Fibroblast of the conjunctiva (primary cell): Measurements from ENCODE around the gene INPP4B.

ENCODE experiments used
- DNase-seq: peaks from one replicate; pipeline ENCODE4 v3.0.0-alpha.2; 2010; ENCODE audit warnings: low read depth

Gene INPP4B

DNA sequence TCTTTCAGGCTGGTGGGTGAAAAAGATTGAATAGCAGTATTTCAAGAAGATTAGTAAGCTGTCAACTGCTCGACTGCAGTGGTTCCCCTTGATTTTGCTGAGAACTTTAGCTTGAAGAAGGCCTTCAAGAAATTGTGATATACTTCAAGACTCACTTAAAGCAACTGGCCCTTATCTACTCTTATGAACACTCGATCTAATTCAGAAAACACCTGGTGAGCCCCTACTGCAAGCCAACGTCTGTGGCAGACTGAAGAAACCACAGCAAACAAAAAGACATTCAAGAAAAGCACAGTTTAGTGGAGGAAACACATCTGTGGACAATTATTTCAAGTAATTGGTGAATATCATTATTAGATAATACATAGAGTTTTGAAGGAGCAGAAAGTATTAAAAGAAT is 119.0 kb downstream of the INPP4B start:
- no peak for DNase-seq

DNA sequence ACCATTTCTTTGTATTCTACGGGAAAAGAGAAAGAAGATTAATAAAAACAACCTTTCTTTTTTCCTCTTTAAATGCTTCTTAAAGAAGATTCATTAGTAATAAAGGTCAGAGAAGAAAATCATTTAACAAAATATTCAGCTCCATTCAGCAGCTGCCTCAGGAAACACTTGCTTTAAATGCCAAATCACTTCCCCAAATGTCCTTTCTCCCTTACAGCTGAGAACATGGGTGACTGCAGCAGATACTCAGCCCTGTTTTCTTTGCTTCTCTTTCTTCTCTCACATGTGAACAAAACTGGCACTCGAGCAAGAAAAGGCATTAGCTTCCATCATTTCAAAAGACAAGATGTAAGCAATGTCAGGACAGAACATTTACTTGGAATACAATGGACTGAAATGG is 120.2 kb downstream of the INPP4B start:
- DNase-seq: no peak

DNA sequence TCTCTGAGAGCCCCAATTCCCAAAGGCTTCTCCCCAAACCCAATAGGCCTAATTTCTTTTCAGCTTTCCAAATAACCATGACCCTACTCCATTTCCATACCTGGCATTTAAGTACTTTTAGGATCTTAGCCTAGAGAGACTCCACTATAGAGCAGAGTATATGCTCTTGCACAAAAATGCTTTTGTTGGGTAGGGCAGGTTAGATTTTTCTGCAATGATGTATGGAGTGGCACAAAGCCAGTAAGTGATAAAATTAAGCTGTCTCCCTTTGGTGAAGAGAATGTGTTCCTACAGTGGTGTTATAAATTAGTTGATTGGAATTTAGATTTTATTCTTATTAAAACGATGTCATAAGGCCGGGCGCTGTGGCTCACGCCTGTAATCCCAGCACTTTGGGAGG is 124.9 kb downstream of the INPP4B start:
- no peak for DNase-seq

DNA sequence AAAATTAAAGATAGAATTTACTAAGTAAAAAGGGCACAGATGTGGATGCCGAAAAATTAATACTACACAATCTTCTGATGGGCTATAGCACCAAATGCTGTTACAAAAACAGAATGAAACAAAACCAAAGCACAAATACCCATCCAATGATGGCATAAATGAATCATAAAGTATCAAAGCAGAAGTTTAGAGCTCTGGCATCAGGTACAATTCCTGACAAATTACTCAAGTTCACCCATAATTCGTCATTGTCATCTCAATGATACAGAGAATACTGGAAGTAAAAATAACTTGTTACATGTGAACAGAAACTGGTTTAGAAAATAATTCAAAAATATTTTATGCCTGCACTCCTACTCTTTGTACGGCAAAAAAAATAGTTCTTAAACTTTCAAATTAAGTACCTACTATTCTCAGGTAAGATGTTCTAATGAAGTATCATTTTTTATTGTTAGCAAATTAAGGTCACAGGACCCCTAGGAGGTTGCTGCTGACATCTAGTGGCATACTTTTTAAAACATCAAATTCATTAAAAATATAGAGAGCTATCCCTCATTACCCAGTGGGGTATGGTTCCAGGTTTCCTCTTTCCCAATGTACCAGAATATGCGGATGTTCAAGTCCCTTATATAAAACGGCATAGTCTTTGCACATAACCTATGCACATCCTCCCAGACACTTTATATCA is 126.1 kb downstream of the INPP4B start:
- DNase-seq: no peak

DNA sequence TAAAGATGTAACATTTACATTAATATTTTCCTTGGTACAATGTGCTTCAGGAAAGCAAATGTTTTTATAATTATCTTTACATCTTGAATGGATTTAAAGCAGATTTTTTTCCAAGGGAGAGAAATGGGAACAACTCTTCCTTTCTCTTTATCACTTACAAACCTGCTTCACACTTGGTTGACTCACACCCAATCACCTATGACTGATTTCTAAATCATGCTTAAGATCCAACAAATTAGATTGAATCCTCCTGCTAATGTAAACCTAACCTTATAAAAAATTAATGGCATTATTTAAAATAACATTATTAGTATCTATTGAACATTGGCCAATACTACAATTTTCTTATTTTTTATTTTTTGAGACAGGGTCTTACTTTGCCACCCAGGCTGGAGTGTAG is 127.1 kb downstream of the INPP4B start:
- DNase-seq: no peak

DNA sequence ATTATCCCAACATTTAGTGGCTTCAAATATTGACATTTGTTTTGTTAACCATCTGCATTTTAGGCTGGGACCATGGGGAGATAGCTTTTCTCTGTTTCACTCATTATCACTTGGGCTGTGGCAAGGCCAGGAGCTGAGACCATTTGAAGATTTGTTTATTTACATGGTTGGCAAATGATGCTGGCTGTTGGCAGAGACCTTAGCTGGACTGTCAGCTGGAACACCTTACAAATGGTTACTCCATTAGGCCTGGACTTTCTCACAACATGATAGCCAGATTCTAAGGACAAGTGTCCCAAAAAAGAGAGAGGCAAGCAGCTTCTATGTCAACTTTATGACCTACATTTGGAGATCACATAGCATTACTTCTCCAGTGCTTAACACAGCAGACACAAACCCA is 130.4 kb downstream of the INPP4B start:
- DNase-seq: no peak

DNA sequence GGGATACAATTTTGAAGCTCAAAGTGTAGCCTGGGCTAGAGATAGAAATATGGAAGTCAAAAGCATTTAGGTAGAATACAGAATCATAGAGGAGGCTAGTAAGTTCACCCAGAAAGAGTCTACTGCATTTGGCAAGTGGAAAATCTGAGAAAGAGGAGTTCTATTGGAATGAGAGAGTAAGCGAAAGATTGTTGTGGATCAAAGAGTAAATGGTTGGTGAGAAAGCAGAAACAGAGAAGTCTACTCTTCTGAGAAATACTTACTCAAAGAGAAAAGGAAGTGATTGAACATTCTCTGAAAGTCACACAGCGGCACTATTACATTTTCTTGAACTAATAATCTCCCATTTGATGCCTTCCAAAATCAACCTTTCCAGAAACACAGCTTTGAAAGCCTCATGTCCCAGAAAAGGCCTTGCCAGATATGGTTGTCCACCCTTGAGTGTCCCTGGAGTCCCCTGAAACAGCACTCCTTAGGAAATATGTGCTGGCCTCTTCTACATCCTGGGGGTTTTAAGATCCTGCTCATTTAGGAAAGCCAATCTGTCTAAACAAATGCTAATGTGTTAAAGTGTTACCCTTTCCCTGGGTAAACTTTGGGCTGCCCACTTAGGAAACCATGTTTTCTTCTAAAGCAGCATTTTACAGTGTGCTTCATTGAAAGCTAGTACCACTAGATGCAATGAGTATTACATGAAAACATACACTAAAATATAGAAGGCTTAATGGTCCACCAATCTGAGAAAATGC is 132.6 kb downstream of the INPP4B start:
- DNase-seq: no peak

DNA sequence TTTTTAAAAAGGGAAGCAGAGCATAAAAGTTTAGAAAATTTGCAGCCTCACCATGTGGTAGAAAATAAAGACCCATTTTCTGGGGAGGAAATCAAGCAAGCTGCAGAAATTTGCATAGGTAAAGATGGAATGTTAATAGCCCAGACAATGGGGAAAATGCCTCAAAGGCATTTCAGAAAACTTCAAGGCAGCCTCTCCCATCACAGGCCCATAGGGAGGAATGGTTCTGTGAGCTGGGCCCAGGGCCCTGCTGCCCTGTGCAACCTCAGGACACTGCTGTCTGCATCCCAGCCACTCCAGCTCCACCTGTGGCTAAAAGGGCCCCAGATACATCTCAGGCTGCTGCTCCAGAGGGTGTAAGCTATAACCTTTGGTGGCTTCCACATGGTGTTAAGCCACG is 137.9 kb downstream of the INPP4B start:
- DNase-seq: no peak

DNA sequence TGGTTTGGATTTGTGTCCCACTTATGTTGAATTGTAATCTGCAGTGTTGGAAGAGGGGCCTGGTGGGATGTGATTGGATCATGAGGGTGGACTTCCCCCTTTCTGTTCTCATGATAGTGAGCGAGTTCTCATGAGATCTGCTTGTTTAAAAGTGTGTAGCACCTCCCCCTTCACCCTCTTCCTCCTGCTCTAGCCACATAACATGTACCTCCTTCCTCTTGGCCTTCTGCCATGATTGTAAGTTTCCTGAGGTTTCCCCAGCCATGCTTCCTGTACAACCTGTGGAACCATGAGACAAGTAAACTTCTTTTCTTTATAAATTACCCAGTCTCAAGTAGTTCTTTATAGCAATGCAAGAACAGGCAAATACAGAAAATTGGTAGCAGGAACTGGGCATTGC is 138.7 kb downstream of the INPP4B start:
- no peak for DNase-seq

DNA sequence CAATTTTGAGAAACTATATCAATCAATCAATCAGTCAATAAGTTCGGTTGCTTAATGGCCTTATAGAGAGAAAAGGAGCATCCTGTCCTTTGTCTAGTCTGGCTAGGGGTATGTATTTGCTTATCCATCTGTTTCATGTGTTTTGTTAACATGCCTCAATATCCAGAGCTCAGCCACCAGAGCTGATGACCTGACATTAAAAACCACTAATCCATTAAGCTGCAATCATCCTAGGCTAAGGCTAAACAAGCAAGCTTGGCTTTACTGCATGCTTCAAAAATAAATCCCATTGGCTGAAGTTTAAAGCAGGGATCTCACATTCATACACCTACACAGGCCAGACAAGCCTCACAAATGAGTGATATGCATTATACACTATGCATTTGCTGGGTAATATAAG is 139.7 kb downstream of the INPP4B start:
- DNase-seq: no peak

DNA sequence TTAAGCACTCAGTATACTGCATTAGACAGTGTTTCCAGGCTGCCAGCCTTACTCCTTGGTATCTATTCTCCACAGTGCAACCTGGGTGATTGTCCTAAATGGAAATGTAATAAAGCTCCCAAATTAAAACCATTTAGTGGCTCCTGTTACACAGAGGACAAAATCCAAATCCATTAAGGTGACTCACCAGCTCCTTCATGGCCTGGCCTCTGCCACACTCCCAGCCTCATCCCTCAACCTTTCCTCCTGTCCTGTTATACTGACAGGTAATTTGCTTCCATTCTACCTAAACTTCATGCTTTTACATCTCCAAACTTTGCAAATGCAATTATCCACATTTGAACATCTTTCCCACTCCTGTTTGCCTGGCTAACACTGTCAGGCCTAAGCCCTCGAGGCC is 140.3 kb downstream of the INPP4B start:
- DNase-seq: no peak

DNA sequence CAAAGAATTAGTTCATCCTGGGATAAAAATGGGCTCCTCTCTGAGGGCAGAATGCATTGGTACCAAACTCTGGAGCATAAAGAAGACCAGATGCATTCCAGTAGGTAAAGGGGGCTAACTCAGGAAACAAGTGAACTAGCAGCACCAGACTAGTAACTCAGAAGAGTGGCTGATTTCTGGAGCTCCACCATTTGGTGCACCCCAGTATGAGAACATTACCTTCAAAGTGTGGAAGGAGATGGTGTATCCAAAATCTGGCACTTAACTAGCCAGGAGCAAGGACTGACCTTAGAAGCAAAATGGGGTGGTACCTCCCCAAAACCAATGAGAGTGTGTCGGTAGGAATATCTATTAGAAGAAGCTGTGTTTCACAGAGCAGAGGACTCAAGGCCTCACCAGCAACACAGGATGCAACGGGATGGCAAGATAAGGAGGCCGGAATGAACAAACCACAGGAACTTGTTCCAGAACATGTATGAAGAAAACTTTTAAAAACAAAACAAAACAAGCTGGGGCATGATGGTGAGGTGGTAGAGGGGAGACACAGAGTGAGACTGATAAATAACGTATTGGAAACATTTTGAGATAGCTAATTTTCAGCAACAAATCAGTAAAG is 142.3 kb downstream of the INPP4B start:
- DNase-seq: no peak

DNA sequence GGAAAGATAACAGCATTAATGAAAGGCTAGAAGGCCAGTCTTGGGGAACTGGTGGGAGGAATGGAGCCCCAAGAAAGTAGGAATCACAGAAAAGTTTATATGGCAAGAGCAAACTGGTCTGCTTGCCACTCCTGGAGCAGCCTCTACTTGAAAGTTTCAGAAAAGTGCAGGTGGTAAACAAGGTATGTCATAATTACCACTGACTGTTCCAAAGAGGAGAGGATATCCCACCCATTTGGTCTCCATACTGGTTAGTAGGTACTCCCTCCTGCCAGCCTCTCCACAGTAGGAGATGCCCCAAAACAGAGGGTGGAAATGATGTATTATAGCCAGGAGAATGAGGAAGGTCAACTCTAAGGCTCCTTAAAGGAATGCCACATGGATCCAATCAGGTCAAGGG is 145.1 kb downstream of the INPP4B start:
- DNase-seq: no peak

DNA sequence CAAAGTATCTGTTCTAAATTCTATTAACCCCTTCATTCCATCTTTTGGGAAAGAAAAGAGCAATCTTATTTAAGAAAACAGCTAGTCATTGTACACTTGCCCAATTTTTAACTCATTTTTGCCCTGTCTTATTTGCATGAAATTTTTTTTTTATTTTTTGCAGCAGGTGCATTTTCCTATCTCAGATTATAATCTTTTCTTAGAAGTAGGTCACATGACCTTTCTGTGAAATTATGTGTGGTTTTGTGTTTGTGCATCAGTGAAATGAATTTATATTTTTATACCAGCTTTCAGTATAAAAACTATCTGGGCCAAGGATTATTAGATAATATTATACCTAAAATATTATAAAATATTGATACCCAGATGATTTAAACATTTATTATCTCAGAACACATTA is 145.6 kb downstream of the INPP4B start:
- DNase-seq: no peak

DNA sequence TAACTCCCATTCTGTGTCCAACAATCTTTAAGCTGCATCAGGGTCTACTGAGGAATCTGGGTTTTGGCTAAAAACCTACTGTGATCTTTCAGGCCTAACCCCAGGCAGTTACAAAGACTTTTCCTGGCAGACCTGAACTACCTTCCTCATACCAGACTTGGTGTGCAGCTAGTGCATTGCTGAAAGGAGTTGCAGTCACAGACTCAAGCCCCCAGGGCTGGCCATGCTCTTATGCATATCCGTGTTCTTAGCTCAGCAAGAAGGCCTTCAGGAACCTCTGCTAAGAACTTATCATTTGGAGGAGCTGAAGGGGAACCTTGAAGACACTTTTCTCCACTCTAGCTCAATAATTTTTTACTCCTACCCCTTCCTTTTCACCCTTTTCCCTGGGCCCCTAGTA is 147.5 kb downstream of the INPP4B start:
- DNase-seq: no peak

DNA sequence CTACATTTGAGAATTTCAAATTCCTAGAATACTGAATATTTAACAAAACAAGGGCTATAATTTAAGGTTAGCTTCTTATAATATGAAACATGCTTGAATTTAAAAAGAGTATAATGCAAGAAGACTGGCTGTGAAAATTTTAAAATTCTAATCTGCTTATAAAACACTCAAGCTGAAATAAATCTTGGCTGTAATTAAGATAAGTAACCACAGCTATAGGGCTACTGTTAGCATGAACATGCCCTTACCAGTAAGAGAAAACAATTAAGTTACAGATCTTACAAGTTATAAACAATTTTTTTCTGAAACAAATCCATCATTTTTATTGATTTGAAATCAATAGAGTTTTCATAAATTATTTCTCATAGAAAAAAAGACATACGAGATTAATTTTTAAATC is 148.2 kb downstream of the INPP4B start:
- no peak for DNase-seq

DNA sequence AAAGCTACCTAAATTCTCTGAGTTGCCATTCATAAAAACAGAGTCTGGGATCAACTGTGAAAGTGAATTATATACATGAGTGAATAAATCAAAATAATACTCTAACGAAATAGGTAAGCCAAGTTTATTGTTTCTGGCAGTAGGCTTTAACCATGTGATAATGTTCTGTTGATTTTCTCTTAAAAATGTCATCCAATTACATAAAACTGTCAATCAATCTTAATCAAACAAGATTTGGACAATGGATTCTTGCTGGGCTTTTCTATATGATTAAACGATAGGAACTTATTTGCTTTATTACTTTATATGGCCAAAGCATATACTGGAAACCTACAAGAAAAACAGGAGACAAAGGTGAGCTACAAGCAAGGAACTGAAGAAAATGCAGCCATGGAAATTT is 148.8 kb downstream of the INPP4B start:
- no peak for DNase-seq

DNA sequence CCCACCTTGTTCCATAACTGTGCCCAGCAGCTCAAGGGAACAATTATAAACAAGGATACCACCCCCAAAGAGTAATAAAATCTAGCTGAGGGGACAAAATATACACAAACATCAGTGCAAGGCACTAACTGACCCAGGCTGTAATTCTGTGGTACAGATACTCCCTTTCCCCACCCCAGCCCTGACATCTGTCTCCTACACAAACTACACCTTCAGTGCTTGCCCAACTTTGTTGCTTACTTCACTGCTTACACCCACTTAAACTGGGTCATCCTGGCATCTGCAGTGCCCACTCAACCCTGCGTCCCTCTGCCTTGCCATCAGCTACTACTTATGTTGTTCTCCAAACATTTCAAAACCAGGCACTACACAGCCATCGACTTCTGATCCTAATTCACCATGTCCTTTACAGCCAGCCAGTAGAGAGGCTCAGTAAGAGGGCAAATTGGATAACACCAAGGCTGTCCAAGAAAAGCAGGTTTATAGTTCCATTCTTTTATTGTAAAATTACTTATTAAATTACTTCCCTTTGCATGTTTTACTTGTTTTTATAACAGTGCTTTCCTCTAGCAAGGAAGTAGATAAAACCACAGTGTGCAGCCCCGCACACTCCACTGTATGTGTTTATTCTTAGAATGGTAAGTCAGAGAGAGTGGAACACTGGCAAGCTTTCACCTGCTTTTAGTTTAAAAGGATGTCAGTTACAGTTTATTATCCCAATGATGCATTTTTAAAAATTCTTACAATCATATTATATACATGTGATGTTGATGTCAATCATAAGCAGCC is 149.6 kb downstream of the INPP4B start:
- DNase-seq: no peak

DNA sequence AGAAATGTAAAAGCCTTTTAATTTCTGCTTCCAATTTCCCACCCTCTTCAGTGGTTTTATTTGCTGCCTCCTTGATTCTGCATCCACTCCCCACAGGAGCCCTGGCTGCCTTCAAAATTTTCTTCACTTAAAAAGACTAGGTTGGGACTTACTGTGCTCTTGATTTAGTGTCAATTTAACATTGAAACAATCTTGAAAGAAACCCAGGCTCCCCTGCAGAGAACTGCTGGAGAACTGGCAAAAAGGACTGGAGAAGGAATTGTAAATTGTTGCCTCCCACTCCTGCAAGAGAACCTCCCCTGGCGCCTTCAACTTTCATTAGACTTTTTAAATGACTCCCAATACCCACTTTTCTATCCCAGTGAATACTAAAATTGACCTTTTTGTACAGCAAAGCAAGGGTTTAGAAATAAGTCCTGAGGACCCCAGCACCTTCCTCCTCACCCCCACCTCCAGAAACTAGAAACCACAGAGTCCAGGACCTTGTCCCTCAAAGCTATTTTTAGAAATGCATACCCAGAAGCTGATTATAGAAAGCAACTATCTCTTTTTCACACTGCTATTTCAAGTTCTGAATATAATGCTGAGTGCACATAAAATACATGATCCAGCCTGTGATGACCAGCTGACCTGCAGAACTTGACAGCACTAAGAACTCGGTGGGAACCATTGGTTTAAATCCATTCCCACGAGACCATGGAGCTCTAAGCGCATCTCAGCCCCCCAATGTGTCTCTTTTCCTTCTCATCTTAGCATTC is 155.5 kb downstream of the INPP4B start:
- no peak for DNase-seq

DNA sequence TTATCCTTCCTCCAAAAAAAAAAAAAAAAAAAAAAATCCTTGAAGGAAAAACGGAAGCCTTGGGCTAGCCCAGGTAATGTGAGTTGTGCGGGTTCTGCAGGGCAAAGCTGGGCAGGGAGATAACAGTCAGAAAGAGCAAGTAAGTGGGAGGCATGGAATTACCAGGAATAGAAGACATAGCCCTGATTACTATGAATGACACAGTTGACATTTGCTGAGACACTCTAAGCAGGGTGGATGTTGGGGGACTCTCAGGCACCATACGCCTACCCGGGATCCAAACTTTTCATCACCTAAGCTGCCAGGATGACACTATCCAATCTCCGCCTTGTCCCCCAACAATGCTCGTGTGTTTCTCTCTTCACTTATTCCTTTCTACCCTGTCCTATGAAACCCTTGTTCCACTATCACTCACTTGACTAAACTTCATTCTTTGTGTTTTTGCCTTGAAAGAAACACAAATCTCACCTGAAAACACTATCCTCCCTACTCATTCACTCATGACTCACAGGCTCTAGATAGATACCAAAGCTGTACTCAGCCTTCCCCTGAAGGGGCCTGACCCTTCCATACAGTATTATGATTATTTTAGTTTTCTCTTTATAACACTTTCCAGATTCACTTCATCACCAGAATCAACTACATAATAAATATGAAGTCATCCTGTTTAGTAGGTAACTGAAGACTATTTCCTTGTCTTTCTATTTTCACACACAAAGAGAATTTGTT is 158.4 kb downstream of the INPP4B start:
- DNase-seq: no peak

DNA sequence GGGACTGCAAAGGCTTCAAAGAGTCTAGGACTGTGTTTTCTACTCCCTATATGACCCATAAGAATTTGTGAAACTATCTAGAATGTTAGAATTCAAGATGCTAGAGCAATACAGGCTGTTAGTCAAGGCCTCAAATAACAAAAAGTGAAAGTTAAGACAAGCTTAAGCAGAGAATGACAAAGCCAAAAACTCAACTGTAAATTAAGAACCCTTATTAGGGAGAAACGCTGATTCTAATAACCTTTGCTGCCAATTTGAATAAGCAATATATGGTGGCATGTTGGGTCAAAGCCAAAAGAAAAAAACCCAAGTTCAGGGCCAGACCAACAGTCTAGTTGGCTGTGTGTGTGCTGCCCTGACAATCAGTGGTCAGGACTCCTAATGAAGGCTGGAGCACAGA is 160.0 kb downstream of the INPP4B start:
- no peak for DNase-seq
